Measurements from ENCODE around the gene DSCAM. TPM values are rescaled to one million over a fixed set of nuclear protein-coding genes. Genes with fewer than 3 reads are reported as not detected.

Gene DSCAM
- total RNA-seq, 1 experiment from 2014 or later: 0.66 TPM

GRCh38 chr21:40729761-40730425 lies 117.1 kb downstream of the DSCAM start:
- no peaks in the 10 kb centered on the region for H3K27me3 ChIP-seq (ENCODE audit: control insufficient read depth, insufficient read depth, low read length)
- no peaks in the 10 kb centered on the region for H3K36me3 ChIP-seq (replicated peaks; ENCODE audit: control insufficient read depth, insufficient read depth, low read length)
- DNase-seq: no peak
- no peak overlapping the region for H3K4me3 ChIP-seq (ENCODE audit: insufficient read depth, low read depth, low read length)

GRCh38 chr21:40723966-40724365 lies 123.0 kb downstream of the DSCAM start:
- Histone ChIP-seq H3K4me3 (ENCODE audit: insufficient read depth, low read depth, low read length) (no peak overlapping the region), H3K27me3 (ENCODE audit: control insufficient read depth, insufficient read depth, low read length) (no peaks in the 10 kb centered on the region), H3K36me3 (replicated peaks; ENCODE audit: control insufficient read depth, insufficient read depth, low read length) (no peaks in the 10 kb centered on the region)
- DNase-seq: no peak

- H3K4me3 ChIP-seq (ENCODE audit: insufficient read depth, low read depth, low read length): no peak overlapping the region
Measured at GRCh38 chr21:40723317-40723716, 123.6 kb downstream of the DSCAM start.

GRCh38 chr21:40719615-40720014 lies 127.3 kb downstream of the DSCAM start:
- Histone ChIP-seq H3K36me3 (replicated peaks; ENCODE audit: control insufficient read depth, insufficient read depth, low read length) (no peaks in the 10 kb centered on the region), H3K4me3 (ENCODE audit: insufficient read depth, low read depth, low read length) (no peak overlapping the region), H3K27me3 (ENCODE audit: control insufficient read depth, insufficient read depth, low read length) (no peaks in the 10 kb centered on the region)
- no peak for DNase-seq

More at GRCh38 chr21:40723317-40723716, 123.6 kb downstream of the DSCAM start:
- DNase-seq: no peak
- Histone ChIP-seq H3K36me3 (replicated peaks; ENCODE audit: control insufficient read depth, insufficient read depth, low read length) (no peaks in the 10 kb centered on the region), H3K27me3 (ENCODE audit: control insufficient read depth, insufficient read depth, low read length) (no peaks in the 10 kb centered on the region)

- Histone ChIP-seq H3K27me3 (ENCODE audit: control insufficient read depth, insufficient read depth, low read length) (no peaks in the 10 kb centered on the region), H3K36me3 (replicated peaks; ENCODE audit: control insufficient read depth, insufficient read depth, low read length) (no peaks in the 10 kb centered on the region), H3K4me3 (ENCODE audit: insufficient read depth, low read depth, low read length) (no peak overlapping the region)
- no peak for DNase-seq
Measured at GRCh38 chr21:40717028-40717427, 129.9 kb downstream of the DSCAM start.

- H3K4me3 ChIP-seq (ENCODE audit: insufficient read depth, low read depth, low read length): no peak overlapping the region
- no peaks in the 10 kb centered on the region for H3K36me3 ChIP-seq (replicated peaks; ENCODE audit: control insufficient read depth, insufficient read depth, low read length)
- H3K27me3 ChIP-seq (ENCODE audit: control insufficient read depth, insufficient read depth, low read length): no peaks in the 10 kb centered on the region
- DNase-seq: no peak
Measured at GRCh38 chr21:40714536-40714935, 132.4 kb downstream of the DSCAM start.

- no peak for DNase-seq
- no peak overlapping the region for H3K4me3 ChIP-seq (ENCODE audit: insufficient read depth, low read depth, low read length)
- H3K27me3 ChIP-seq (ENCODE audit: control insufficient read depth, insufficient read depth, low read length): no peaks in the 10 kb centered on the region
- H3K36me3 ChIP-seq (replicated peaks; ENCODE audit: control insufficient read depth, insufficient read depth, low read length): no peaks in the 10 kb centered on the region
Measured at GRCh38 chr21:40707656-40708244, 139.2 kb downstream of the DSCAM start.

- Histone ChIP-seq H3K4me3 (ENCODE audit: insufficient read depth, low read depth, low read length) (no peak overlapping the region), H3K36me3 (replicated peaks; ENCODE audit: control insufficient read depth, insufficient read depth, low read length) (no peaks in the 10 kb centered on the region), H3K27me3 (ENCODE audit: control insufficient read depth, insufficient read depth, low read length) (no peaks in the 10 kb centered on the region)
- DNase-seq: no peak
Measured at GRCh38 chr21:40706806-40707655, 139.9 kb downstream of the DSCAM start.

GRCh38 chr21:40706176-40706575 lies 140.8 kb downstream of the DSCAM start:
- no peak overlapping the region for H3K4me3 ChIP-seq (ENCODE audit: insufficient read depth, low read depth, low read length)

GRCh38 chr21:40704141-40704540 lies 142.8 kb downstream of the DSCAM start:
- no peak for DNase-seq
- H3K4me3 ChIP-seq (ENCODE audit: insufficient read depth, low read depth, low read length): no peak overlapping the region
- no peaks in the 10 kb centered on the region for H3K36me3 ChIP-seq (replicated peaks; ENCODE audit: control insufficient read depth, insufficient read depth, low read length)
- H3K27me3 ChIP-seq (ENCODE audit: control insufficient read depth, insufficient read depth, low read length): no peaks in the 10 kb centered on the region

More at GRCh38 chr21:40706176-40706575, 140.8 kb downstream of the DSCAM start:
- Histone ChIP-seq H3K36me3 (replicated peaks; ENCODE audit: control insufficient read depth, insufficient read depth, low read length) (no peaks in the 10 kb centered on the region), H3K27me3 (ENCODE audit: control insufficient read depth, insufficient read depth, low read length) (no peaks in the 10 kb centered on the region)
- DNase-seq: no peak

GRCh38 chr21:40699366-40699765 lies 147.6 kb downstream of the DSCAM start:
- H3K4me3 ChIP-seq (ENCODE audit: insufficient read depth, low read depth, low read length): no peak overlapping the region

GRCh38 chr21:40696246-40696645 lies 150.7 kb downstream of the DSCAM start:
- Histone ChIP-seq H3K36me3 (replicated peaks; ENCODE audit: control insufficient read depth, insufficient read depth, low read length) (no peaks in the 10 kb centered on the region), H3K4me3 (ENCODE audit: insufficient read depth, low read depth, low read length) (no peak overlapping the region), H3K27me3 (ENCODE audit: control insufficient read depth, insufficient read depth, low read length) (no peaks in the 10 kb centered on the region)
- no peak for DNase-seq

More at GRCh38 chr21:40699366-40699765, 147.6 kb downstream of the DSCAM start:
- no peak for DNase-seq
- no peaks in the 10 kb centered on the region for H3K36me3 ChIP-seq (replicated peaks; ENCODE audit: control insufficient read depth, insufficient read depth, low read length)
- H3K27me3 ChIP-seq (ENCODE audit: control insufficient read depth, insufficient read depth, low read length): no peaks in the 10 kb centered on the region

GRCh38 chr21:40689840-40690360 lies 157.1 kb downstream of the DSCAM start:
- DNase-seq: no peak
- Histone ChIP-seq H3K36me3 (replicated peaks; ENCODE audit: control insufficient read depth, insufficient read depth, low read length) (no peaks in the 10 kb centered on the region), H3K4me3 (ENCODE audit: insufficient read depth, low read depth, low read length) (no peak overlapping the region), H3K27me3 (ENCODE audit: control insufficient read depth, insufficient read depth, low read length) (no peaks in the 10 kb centered on the region)

GRCh38 chr21:40689217-40689616 lies 157.7 kb downstream of the DSCAM start:
- Histone ChIP-seq H3K36me3 (replicated peaks; ENCODE audit: control insufficient read depth, insufficient read depth, low read length) (no peaks in the 10 kb centered on the region), H3K27me3 (ENCODE audit: control insufficient read depth, insufficient read depth, low read length) (no peaks in the 10 kb centered on the region), H3K4me3 (ENCODE audit: insufficient read depth, low read depth, low read length) (no peak overlapping the region)
- no peak for DNase-seq
